Neural cell (in vitro differentiated cells): ENCODE measurements around the gene C11orf71. TPM values are rescaled to one million over a fixed set of nuclear protein-coding genes. Genes with fewer than 3 reads are reported as not detected.

Source experiments
- H2AFZ ChIP-seq: fragments of 200-600, 300-800 bp; sonication (generic), shearing (Covaris generic); 2 replicates; pipeline ENCODE4 v1.6.0; 2014; ENCODE audit warnings: low read depth, mild to moderate bottlenecking, antibody characterized with exemption, low read length, moderate library complexity
- H3F3A ChIP-seq: fragments of 200-600 bp; shearing (Covaris generic); 2 replicates; pipeline ENCODE4 v1.6.1; 2016; ENCODE audit warnings: mild to moderate bottlenecking, moderate library complexity, mixed read lengths, antibody characterized with exemption, low read length; ENCODE audit not compliant: insufficient read depth, poor library complexity, severe bottlenecking
- H3K27ac ChIP-seq: fragments of 200-600, 300-800 bp; sonication (generic), shearing (Covaris generic); 2 replicates; pipeline ENCODE4 v1.5.1; 2014; ENCODE audit warnings: mild to moderate bottlenecking, low read length, moderate library complexity
- H3K27me3 ChIP-seq: fragments of 300-800, 200-600 bp; sonication (generic), shearing (Covaris generic); 2 replicates; pipeline ENCODE4 v1.6.0; 2014; ENCODE audit warnings: mild to moderate bottlenecking, low read depth, low read length, moderate library complexity; ENCODE audit not compliant: insufficient read depth
- H3K36me3 ChIP-seq: fragments of 300-800, 200-600 bp; sonication (generic), shearing (Covaris generic); 2 replicates; pipeline ENCODE4 v1.5.1; 2014; ENCODE audit warnings: mild to moderate bottlenecking, antibody characterized with exemption, low read length, moderate library complexity; ENCODE audit not compliant: insufficient read depth
- H3K4me2 ChIP-seq: fragments of 300-800, 200-600 bp; sonication (generic), shearing (Covaris generic); 2 replicates; pipeline ENCODE4 v1.6.0; 2014; ENCODE audit warnings: mild to moderate bottlenecking, low read length
- H3K4me3 ChIP-seq: fragments of 300-800, 200-600 bp; sonication (generic), shearing (Covaris generic); 2 replicates; pipeline ENCODE4 v1.5.1; 2014; ENCODE audit warnings: mild to moderate bottlenecking, low read length, moderate library complexity
- H3K79me2 ChIP-seq: fragments of 200-600 bp; shearing (Covaris generic); replicated peaks from 2 replicates; pipeline ENCODE4 v1.6.0; 2014; ENCODE audit warnings: mild to moderate bottlenecking, low read length, moderate library complexity; ENCODE audit not compliant: insufficient read depth
- H3K9ac ChIP-seq: fragments of 300-800, 200-600 bp; sonication (generic), shearing (Covaris generic); 2 replicates; pipeline ENCODE4 v1.6.1; 2016; ENCODE audit warnings: mild to moderate bottlenecking, low read length, mixed read lengths
- H3K9me2 ChIP-seq: fragments of 200-600 bp; shearing (Covaris generic); 2 replicates; pipeline ENCODE4 v1.6.1; 2016; ENCODE audit warnings: mild to moderate bottlenecking, low read length, mixed read lengths; ENCODE audit not compliant: insufficient read depth
- H3K9me3 ChIP-seq: fragments of 200-600, 300-800 bp; sonication (generic), shearing (Covaris generic); 2 replicates; pipeline ENCODE4 v1.6.1; 2016; ENCODE audit warnings: mild to moderate bottlenecking, mixed run types, low read length, moderate library complexity, mixed read lengths
- H4K20me1 ChIP-seq: fragments of 200-600 bp; shearing (Covaris generic); 2 replicates; pipeline ENCODE4 v1.6.1; 2016; ENCODE audit warnings: mild to moderate bottlenecking, mixed run types; ENCODE audit not compliant: insufficient read depth
- EP300 ChIP-seq: fragments of 450-650 bp; conservative IDR thresholded peaks from 2 replicates; pipeline ENCODE4 v1.6.1; 2014; ENCODE audit warnings: antibody characterized with exemption, mild to moderate bottlenecking, moderate library complexity; ENCODE audit not compliant: poor library complexity, severe bottlenecking
- EZH2 ChIP-seq: fragments of 200-600, 300-800 bp; shearing (Covaris generic), sonication (generic); IDR thresholded peaks from 2 replicates; pipeline ENCODE4 v1.6.1; 2014; ENCODE audit warnings: antibody characterized with exemption, low read length, borderline replicate concordance, mild to moderate bottlenecking; ENCODE audit not compliant: insufficient read depth, poor library complexity, severe bottlenecking
- MXI1 ChIP-seq: fragments of 450-650 bp; conservative IDR thresholded peaks from 2 replicates; pipeline ENCODE4 v1.6.1; 2014; ENCODE audit warnings: antibody characterized with exemption, mild to moderate bottlenecking; ENCODE audit not compliant: poor library complexity, severe bottlenecking
- POLR2AphosphoS5 ChIP-seq: IDR thresholded peaks from 2 replicates; pipeline ENCODE4 v1.6.1; 2012
- RAD21 ChIP-seq: fragments of 450-650 bp; conservative IDR thresholded peaks from 2 replicates; pipeline ENCODE4 v1.6.1; 2014; ENCODE audit warnings: antibody characterized with exemption, mild to moderate bottlenecking, moderate library complexity
- SMC3 ChIP-seq: fragments of 450-650 bp; conservative IDR thresholded peaks from 2 replicates; pipeline ENCODE4 v1.6.1; 2014; ENCODE audit warnings: antibody characterized with exemption, mild to moderate bottlenecking, moderate library complexity; ENCODE audit not compliant: poor library complexity
- TAF1 ChIP-seq: IDR thresholded peaks from 2 replicates; pipeline ENCODE4 v1.6.1; 2012; ENCODE audit warnings: low read depth
- polyA plus RNA-seq: library from polyadenylated mRNA; depleted of rRNA; stranded (reverse); fragments of >200 nt; gene quantifications from 2 replicates; pipeline ENCODE4 v1.2.3, GENCODE V29; 2014
- TF ChIP-seq, protein P1 (sequence below): fragments of 450-650 bp; IDR thresholded peaks from 2 replicates; pipeline ENCODE4 v1.5.1; 2014; ENCODE audit warnings: antibody characterized with exemption, mild to moderate bottlenecking, moderate library complexity; ENCODE audit not compliant: poor library complexity, severe bottlenecking
- TF ChIP-seq, protein P2 (sequence below): IDR thresholded peaks from 2 replicates; pipeline ENCODE4 v1.6.1; 2012; ENCODE audit warnings: borderline replicate concordance

Gene C11orf71
- polyA plus RNA-seq, 1 donor from 2014 or later: 29.9 TPM

DNA sequence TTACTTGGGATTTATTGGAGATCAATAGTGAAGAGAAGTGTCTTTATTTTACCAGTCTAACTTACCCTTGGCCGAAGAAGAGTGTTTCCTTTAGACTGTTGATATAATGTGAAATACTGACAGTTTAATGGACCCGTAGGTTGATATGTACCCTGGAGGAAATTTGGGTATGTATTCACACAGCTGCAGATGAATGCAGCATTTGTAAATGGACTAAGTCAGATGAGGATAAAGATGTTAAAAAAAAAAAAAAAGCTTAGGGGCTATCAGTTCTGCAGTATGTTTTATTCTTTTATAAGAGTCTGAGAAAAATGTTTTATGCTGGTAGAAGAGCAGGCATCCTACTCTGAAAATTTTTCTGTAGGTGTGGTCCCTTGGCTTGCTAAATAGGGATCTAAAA lies 41.6 kb upstream of the C11orf71 start:
- Histone ChIP-seq H3K4me2 (no peak overlapping the region), H3K27me3 (no peaks in the 10 kb centered on the region), H4K20me1 (no peaks in the 10 kb centered on the region), H3K9me2 (no peaks in the 10 kb centered on the region), H3K36me3 (no peaks in the 10 kb centered on the region), H3K27ac (no peak overlapping the region), H3K9me3 (no peaks in the 10 kb centered on the region), H3K4me3 (no peak overlapping the region), H2AFZ (no peak overlapping the region), H3F3A (no peaks in the 10 kb centered on the region), H3K79me2 (peaks cover 4% of the 10 kb centered on the region), H3K9ac (no peak overlapping the region)
- TF ChIP-seq MXI1 (no peak), SMC3 (no peak)

DNA sequence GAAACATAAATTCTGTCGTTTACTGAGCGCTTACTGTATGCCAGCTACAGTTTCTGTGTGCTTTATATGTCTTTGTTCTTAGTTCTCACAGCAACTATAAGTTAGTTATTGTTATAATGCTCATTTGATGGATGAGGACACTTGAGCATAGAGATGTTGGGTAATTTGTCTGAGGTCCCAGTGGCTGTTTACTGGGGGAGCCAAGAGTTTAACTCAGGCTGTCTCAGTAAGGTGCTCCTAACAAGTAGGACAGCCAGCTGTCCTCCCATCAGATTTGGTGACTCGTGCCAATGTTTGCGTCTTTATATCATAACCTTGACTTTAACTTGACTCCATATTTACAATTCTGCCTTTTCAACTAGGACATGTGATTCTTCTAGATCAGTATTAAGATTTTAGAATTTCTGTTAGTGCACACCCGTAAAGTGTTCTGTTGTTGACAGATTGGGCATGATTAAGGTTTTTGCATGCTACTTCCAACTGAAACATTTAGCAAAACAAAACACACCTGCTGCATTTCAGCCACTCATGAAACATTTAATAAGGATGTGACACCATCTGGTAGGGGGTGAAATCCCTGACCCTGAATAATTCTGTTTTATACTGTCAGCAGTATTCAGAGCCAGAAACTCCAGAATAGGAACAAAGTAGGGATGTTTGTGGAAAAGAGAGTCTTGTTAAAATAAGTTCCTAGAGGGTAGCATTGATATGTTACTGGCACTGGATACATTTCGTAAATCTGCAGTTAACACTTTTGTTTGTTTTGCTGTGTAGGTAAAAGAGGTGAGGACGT lies 40.9 kb upstream of the C11orf71 start:
- no peak overlapping the region for H3K9ac ChIP-seq
- no peaks in the 10 kb centered on the region for H4K20me1 ChIP-seq
- H3F3A ChIP-seq: no peaks in the 10 kb centered on the region
- H3K9me2 ChIP-seq: no peaks in the 10 kb centered on the region
- no peaks in the 10 kb centered on the region for H3K36me3 ChIP-seq
- TF ChIP-seq, protein P1, sequence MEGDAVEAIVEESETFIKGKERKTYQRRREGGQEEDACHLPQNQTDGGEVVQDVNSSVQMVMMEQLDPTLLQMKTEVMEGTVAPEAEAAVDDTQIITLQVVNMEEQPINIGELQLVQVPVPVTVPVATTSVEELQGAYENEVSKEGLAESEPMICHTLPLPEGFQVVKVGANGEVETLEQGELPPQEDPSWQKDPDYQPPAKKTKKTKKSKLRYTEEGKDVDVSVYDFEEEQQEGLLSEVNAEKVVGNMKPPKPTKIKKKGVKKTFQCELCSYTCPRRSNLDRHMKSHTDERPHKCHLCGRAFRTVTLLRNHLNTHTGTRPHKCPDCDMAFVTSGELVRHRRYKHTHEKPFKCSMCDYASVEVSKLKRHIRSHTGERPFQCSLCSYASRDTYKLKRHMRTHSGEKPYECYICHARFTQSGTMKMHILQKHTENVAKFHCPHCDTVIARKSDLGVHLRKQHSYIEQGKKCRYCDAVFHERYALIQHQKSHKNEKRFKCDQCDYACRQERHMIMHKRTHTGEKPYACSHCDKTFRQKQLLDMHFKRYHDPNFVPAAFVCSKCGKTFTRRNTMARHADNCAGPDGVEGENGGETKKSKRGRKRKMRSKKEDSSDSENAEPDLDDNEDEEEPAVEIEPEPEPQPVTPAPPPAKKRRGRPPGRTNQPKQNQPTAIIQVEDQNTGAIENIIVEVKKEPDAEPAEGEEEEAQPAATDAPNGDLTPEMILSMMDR: no peak
- TF ChIP-seq TAF1 (no peak), SMC3 (no peak), POLR2AphosphoS5 (no peak), EZH2 (no peak), RAD21 (no peak), EP300 (no peak), MXI1 (no peak)
- TF ChIP-seq, protein P2, sequence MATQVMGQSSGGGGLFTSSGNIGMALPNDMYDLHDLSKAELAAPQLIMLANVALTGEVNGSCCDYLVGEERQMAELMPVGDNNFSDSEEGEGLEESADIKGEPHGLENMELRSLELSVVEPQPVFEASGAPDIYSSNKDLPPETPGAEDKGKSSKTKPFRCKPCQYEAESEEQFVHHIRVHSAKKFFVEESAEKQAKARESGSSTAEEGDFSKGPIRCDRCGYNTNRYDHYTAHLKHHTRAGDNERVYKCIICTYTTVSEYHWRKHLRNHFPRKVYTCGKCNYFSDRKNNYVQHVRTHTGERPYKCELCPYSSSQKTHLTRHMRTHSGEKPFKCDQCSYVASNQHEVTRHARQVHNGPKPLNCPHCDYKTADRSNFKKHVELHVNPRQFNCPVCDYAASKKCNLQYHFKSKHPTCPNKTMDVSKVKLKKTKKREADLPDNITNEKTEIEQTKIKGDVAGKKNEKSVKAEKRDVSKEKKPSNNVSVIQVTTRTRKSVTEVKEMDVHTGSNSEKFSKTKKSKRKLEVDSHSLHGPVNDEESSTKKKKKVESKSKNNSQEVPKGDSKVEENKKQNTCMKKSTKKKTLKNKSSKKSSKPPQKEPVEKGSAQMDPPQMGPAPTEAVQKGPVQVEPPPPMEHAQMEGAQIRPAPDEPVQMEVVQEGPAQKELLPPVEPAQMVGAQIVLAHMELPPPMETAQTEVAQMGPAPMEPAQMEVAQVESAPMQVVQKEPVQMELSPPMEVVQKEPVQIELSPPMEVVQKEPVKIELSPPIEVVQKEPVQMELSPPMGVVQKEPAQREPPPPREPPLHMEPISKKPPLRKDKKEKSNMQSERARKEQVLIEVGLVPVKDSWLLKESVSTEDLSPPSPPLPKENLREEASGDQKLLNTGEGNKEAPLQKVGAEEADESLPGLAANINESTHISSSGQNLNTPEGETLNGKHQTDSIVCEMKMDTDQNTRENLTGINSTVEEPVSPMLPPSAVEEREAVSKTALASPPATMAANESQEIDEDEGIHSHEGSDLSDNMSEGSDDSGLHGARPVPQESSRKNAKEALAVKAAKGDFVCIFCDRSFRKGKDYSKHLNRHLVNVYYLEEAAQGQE: no peak
- H3K4me2 ChIP-seq: no peak overlapping the region
- no peaks in the 10 kb centered on the region for H3K27me3 ChIP-seq
- no peak overlapping the region for H3K4me3 ChIP-seq
- H3K79me2 ChIP-seq: peaks cover 4% of the 10 kb centered on the region
- no peak overlapping the region for H2AFZ ChIP-seq
- no peak overlapping the region for H3K27ac ChIP-seq
- H3K9me3 ChIP-seq: no peaks in the 10 kb centered on the region
